H1 (cell line): ENCODE results near the gene NT5C. TPM values are rescaled to one million over a fixed set of nuclear protein-coding genes. Genes with fewer than 3 reads are reported as not detected.
A peak's percentile ranks its signal among the peaks of the same experiment; 100 is the strongest.

Experiments
- CTCF ChIA-PET: fragments of 300-600 bp; sonication (Branson Sonifier 250); formaldehyde crosslinking; loops from one replicate; lab custom pipeline; 2021; ENCODE audit not compliant: partially characterized antibody; lab: Charles Lee
- POLR2A ChIA-PET: fragments of 300-600 bp; sonication (Branson Sonifier 250); formaldehyde crosslinking; loops from one replicate; lab custom pipeline; 2021; ENCODE audit warnings: inconsistent platforms; ENCODE audit not compliant: partially characterized antibody; lab: Charles Lee
- DNase-seq, 2 experiments: peaks; one replicate each; pipeline versions ENCODE4 v3.0.0 to v3.0.0-alpha.2; 2010 to 2022; ENCODE audit warnings: low spot score in 2 of 2, low read depth in 1 of 2, mixed read lengths in 1 of 2
- FAIRE-seq: peaks from 2 replicates; lab custom pipeline; 2011; peaks lifted over from hg19 to GRCh38; lab: Jason Lieb, UNC
- H2AFZ ChIP-seq: 2 replicates; pipeline ENCODE4 v1.8.1; 2012; ENCODE audit warnings: low read length, inconsistent platforms
- H2AK5ac ChIP-seq: 2 replicates; pipeline ENCODE4 v1.6.1; 2013; ENCODE audit warnings: low read depth, low read length
- H2BK120ac ChIP-seq: replicated peaks from 2 replicates; pipeline ENCODE3; 2013; ENCODE audit warnings: low read depth, low read length, inconsistent platforms
- H2BK12ac ChIP-seq: 2 replicates; pipeline ENCODE4 v1.6.1; 2013; ENCODE audit warnings: low read depth, low read length
- H2BK15ac ChIP-seq: 2 replicates; pipeline ENCODE4 v1.6.1; 2013; ENCODE audit warnings: low read length
- H2BK20ac ChIP-seq: 2 replicates; pipeline ENCODE4 v1.6.1; 2013; ENCODE audit warnings: low read length
- H2BK5ac ChIP-seq: 2 replicates; pipeline ENCODE4 v1.6.1; 2013; ENCODE audit warnings: low read depth, low read length
- H3K14ac ChIP-seq: 2 replicates; pipeline ENCODE4 v1.6.1; 2013; ENCODE audit warnings: inconsistent platforms; ENCODE audit not compliant: insufficient read length
- H3K18ac ChIP-seq: 2 replicates; pipeline ENCODE4 v1.6.1; 2013; ENCODE audit warnings: low read length; ENCODE audit errors: extremely low read depth
- H3K23ac ChIP-seq: 2 replicates; pipeline ENCODE4 v1.6.1; 2013; ENCODE audit warnings: inconsistent platforms; ENCODE audit not compliant: insufficient read length
- H3K23me2 ChIP-seq: 2 replicates; pipeline ENCODE4 v1.6.1; 2013; ENCODE audit warnings: low read depth, low read length
- H3K27ac ChIP-seq: 2 replicates; pipeline ENCODE4 v1.6.1; 2011; ENCODE audit warnings: low read depth, low read length, inconsistent platforms
- H3K27me3 ChIP-seq, 4 experiments: replicated peaks in 1 of 4; 1 replicate in 1 of 4; 2 replicates in 3 of 4; pipeline versions ENCODE4 v1.6.1 to v1.8.1; 2011 to 2013; ENCODE audit warnings: low read length in 3 of 4, mild to moderate bottlenecking in 3 of 4, inconsistent platforms in 2 of 4, mixed read lengths in 2 of 4, moderate library complexity in 1 of 4; ENCODE audit not compliant: control insufficient read depth in 3 of 4, insufficient read depth in 3 of 4; ENCODE audit errors: extremely low read depth in 1 of 4
- H3K36me3 ChIP-seq, 4 experiments: 2 replicates each; pipeline versions ENCODE4 v1.6.1 to v1.8.1; 2011 to 2013; ENCODE audit warnings: mild to moderate bottlenecking in 4 of 4, low read length in 3 of 4, moderate library complexity in 2 of 4, control low read depth in 1 of 4, inconsistent platforms in 1 of 4; ENCODE audit not compliant: insufficient read depth in 4 of 4, control insufficient read depth in 2 of 4
- H3K4ac ChIP-seq: replicated peaks from 2 replicates; pipeline ENCODE3; 2013; ENCODE audit warnings: low read length, low read depth, mixed read lengths, inconsistent platforms; ENCODE audit not compliant: insufficient read length
- H3K4me1 ChIP-seq, 4 experiments: replicated peaks in 1 of 4; 1 replicate in 1 of 4; 2 replicates in 3 of 4; pipeline versions ENCODE4 v1.6.1 to v1.8.1; 2011 to 2013; ENCODE audit warnings: low read length in 3 of 4, inconsistent platforms in 2 of 4, mixed read lengths in 1 of 4; ENCODE audit not compliant: insufficient read depth in 4 of 4, control insufficient read depth in 3 of 4
- H3K4me2 ChIP-seq, 2 experiments: 2 replicates each; pipeline versions ENCODE4 v1.6.1 to v1.8.1; 2011 to 2013; ENCODE audit warnings: low read depth in 2 of 2, low read length in 2 of 2, control low read depth in 1 of 2, inconsistent platforms in 1 of 2, mild to moderate bottlenecking in 1 of 2; ENCODE audit not compliant: insufficient read depth in 1 of 2
- H3K4me3 ChIP-seq, 4 experiments: fragments of 200-600, 300-600 bp in 1 of 4; sonication (generic), shearing (Covaris generic), sonication (Bioruptor Twin) in 1 of 4; 2 replicates each; pipeline versions ENCODE4 v1.5.1 to v1.8.1; 2011 to 2016; ENCODE audit warnings: low read length in 4 of 4, low read depth in 3 of 4, control low read depth in 2 of 4, inconsistent platforms in 2 of 4, mild to moderate bottlenecking in 2 of 4, mixed read lengths in 1 of 4, moderate library complexity in 1 of 4; ENCODE audit not compliant: insufficient read depth in 2 of 4; ENCODE audit errors: extremely low read depth in 1 of 4
- H3K56ac ChIP-seq: replicated peaks from 2 replicates; pipeline ENCODE3; 2013; ENCODE audit warnings: low read depth, mild to moderate bottlenecking, mixed read lengths, low read length, inconsistent platforms; ENCODE audit not compliant: insufficient read length
- H3K79me1 ChIP-seq: 2 replicates; pipeline ENCODE4 v1.6.1; 2013; ENCODE audit warnings: low read depth, low read length, control low read depth
- H3K79me2 ChIP-seq, 2 experiments: 2 replicates each; pipeline versions ENCODE4 v1.6.1 to v1.8.1; 2012 to 2013; ENCODE audit warnings: low read length in 2 of 2, mild to moderate bottlenecking in 2 of 2, inconsistent platforms in 1 of 2; ENCODE audit not compliant: insufficient read depth in 2 of 2, control insufficient read depth in 1 of 2
- H3K9ac ChIP-seq, 4 experiments: replicated peaks in 1 of 4; 1 replicate in 1 of 4; 2 replicates in 3 of 4; pipeline versions ENCODE4 v1.6.1 to v1.8.1; 2011 to 2013; ENCODE audit warnings: low read depth in 3 of 4, low read length in 3 of 4, control low read depth in 2 of 4, mild to moderate bottlenecking in 2 of 4, moderate library complexity in 2 of 4, inconsistent platforms in 1 of 4; ENCODE audit errors: extremely low read depth in 1 of 4
- H3K9me3 ChIP-seq, 2 experiments: 2 replicates each; pipeline versions ENCODE4 v1.6.1 to v1.8.1; 2012 to 2013; ENCODE audit warnings: mild to moderate bottlenecking in 2 of 2, moderate library complexity in 2 of 2, control low read depth in 1 of 2, inconsistent platforms in 1 of 2, low read depth in 1 of 2, low read length in 1 of 2, mixed read lengths in 1 of 2; ENCODE audit not compliant: insufficient read depth in 2 of 2
- H4K20me1 ChIP-seq, 2 experiments: replicated peaks in 1 of 2; 2 replicates each; pipeline versions ENCODE3 to v1.8.1; 2011 to 2013; ENCODE audit warnings: inconsistent platforms in 2 of 2, low read length in 2 of 2, mild to moderate bottlenecking in 1 of 2; ENCODE audit not compliant: insufficient read depth in 2 of 2, control insufficient read depth in 1 of 2
- H4K5ac ChIP-seq: 2 replicates; pipeline ENCODE4 v1.6.1; 2013; ENCODE audit warnings: low read length, low read depth, mixed read lengths, inconsistent platforms; ENCODE audit not compliant: insufficient read length
- H4K8ac ChIP-seq: 2 replicates; pipeline ENCODE4 v1.8.0; 2013; ENCODE audit warnings: mild to moderate bottlenecking, moderate library complexity, low read length, inconsistent platforms; ENCODE audit not compliant: insufficient read depth; ENCODE audit errors: extremely low read depth
- H4K91ac ChIP-seq: replicated peaks from 2 replicates; pipeline ENCODE3; 2013; ENCODE audit warnings: low read length, mixed read lengths, inconsistent platforms; ENCODE audit not compliant: insufficient read length
- ATF2 ChIP-seq: IDR thresholded peaks from 2 replicates; pipeline ENCODE4 v1.6.1; 2012; ENCODE audit warnings: low read length, inconsistent platforms
- CTBP2 ChIP-seq: IDR thresholded peaks from 2 replicates; pipeline ENCODE4 v1.7.0; 2011; ENCODE audit warnings: borderline replicate concordance, mild to moderate bottlenecking, moderate library complexity, mixed read lengths, low read length; ENCODE audit not compliant: insufficient read depth, insufficient read length
- FOSL1 ChIP-seq: IDR thresholded peaks from 2 replicates; pipeline ENCODE4 v1.6.1; 2011; ENCODE audit warnings: mild to moderate bottlenecking, low read depth, low read length, moderate library complexity; ENCODE audit not compliant: insufficient read depth
- HDAC6 ChIP-seq: IDR thresholded peaks from one replicate; pipeline ENCODE4 v1.7.1; 2012; ENCODE audit warnings: low read depth, mild to moderate bottlenecking, inconsistent platforms, low read length, moderate library complexity
- JUND ChIP-seq: IDR thresholded peaks from 2 replicates; pipeline ENCODE4 v1.6.1; 2011; ENCODE audit warnings: mild to moderate bottlenecking, improper control_type of control experiment, low read length
- NRF1 ChIP-seq: IDR thresholded peaks from 2 replicates; pipeline ENCODE4 v1.6.1; 2011; ENCODE audit warnings: mild to moderate bottlenecking, low read depth, low read length, improper control_type of control experiment
- POLR2AphosphoS5 ChIP-seq: IDR thresholded peaks from 2 replicates; pipeline ENCODE4 v1.6.1; 2011; ENCODE audit warnings: low read depth, low read length
- RNF2 ChIP-seq: fragments of 200-900, 300-1000 bp; sonication (generic); IDR thresholded peaks from 2 replicates; pipeline ENCODE4 v1.7.1; 2016; ENCODE audit warnings: borderline replicate concordance, low read depth, mild to moderate bottlenecking, antibody characterized with exemption, low read length; ENCODE audit not compliant: poor library complexity, severe bottlenecking; ENCODE audit errors: missing control alignments
- TAF1 ChIP-seq: IDR thresholded peaks from 2 replicates; pipeline ENCODE4 v1.6.1; 2011; ENCODE audit warnings: mild to moderate bottlenecking, low read depth, low read length
- TBP ChIP-seq: IDR thresholded peaks from 2 replicates; pipeline ENCODE4 v1.6.1; 2011; ENCODE audit warnings: low read depth, low read length, improper control_type of control experiment
- WGBS, 2 experiments: shearing (Covaris generic) in 1 of 2; methylation state at CpG; one replicate each; pipeline versions ENCODE4 v1.1.6 to v1.1.7; 2013 to 2015; ENCODE audit warnings: low lambda C conversion rate in 2 of 2, mixed read lengths in 2 of 2, inconsistent platforms in 1 of 2, low coverage in 1 of 2, missing lambda C conversion rate in 1 of 2; ENCODE audit not compliant: insufficient replicate concordance in 2 of 2, insufficient coverage in 1 of 2, insufficient read length in 1 of 2; ENCODE audit errors: extremely low coverage in 1 of 2, missing lambda C conversion rate in 1 of 2; 5-methylcytosine and 5-hydroxymethylcytosine counted together
- polyA plus RNA-seq, 7 experiments: library from polyadenylated mRNA; depleted of rRNA in 3 of 7; stranded (reverse) in 5 of 7; unstranded in 2 of 7; fragments of >200 nt in 5 of 7; fragments of 200-250 nt in 2 of 7; gene quantifications; 1 replicate in 5 of 7; 2 replicates in 1 of 7; 4 replicates in 1 of 7; pipeline versions ENCODE4 v1.2.1 to v1.2.3, GENCODE V29; 2011 to 2013; ENCODE audit warnings: missing spikeins in 2 of 7, mixed read lengths in 2 of 7
- total RNA-seq: library from RNA; stranded (reverse); fragmentation: NEBNext Ultra II Directional; extraction: Animal tissue kit (Norgen Biotek cat#: 25700); gene quantifications from 2 replicates; pipeline ENCODE4 v1.2.1, GENCODE V29; 2021

NT5C gene
- total and polyA plus RNA-seq, 2 of the 8 experiments (the other 6 are each of a cell fraction or from before 2014, with no cell fraction given), result 52.1 to 66.4 TPM

- peaks cover 0 to 5% (median under 1%) of the 10 kb centered on the region in 4 experiments; a peak in 4 of 7 replicates for H3K4me1 ChIP-seq
- no peak overlapping the region for H2BK12ac ChIP-seq
- WGBS, 2 experiments, result 50% methylated on average over 8 of the region's 8 CpGs; no CpG with 5 or more reads in 1 of the 2 experiments
- peaks cover 10 to 12% of the 10 kb centered on the region in 2 experiments for H4K20me1 ChIP-seq
- H3K4me3 ChIP-seq, result peak overlapping the region; percentile 97 to 99 (median 98)
- ChIA-PET CTCF (interaction anchor here (0.7 to 1.9 kb wide), 5 partner anchors 10 to 199 kb away, joined by 3 to 8 read pairs (median 6); no protein-coding TSS in a partner anchor), POLR2A (interaction anchor here (0.6 to 2.7 kb wide), 24 partner anchors 8 to 132 kb away, joined by 3 to 13 read pairs (median 5); partner anchors contain the start of genes JPT1 and NT5C)
- H3K18ac ChIP-seq, result no peak overlapping the region
- FAIRE-seq (no peak), DNase-seq (no peak)
- peaks cover 34 to 64% of the 10 kb centered on the region in 2 experiments for H3K79me2 ChIP-seq
- H2BK5ac ChIP-seq, result no peak overlapping the region
- H3K4me2 ChIP-seq, result peak overlapping the region; percentile 37 to 69
- no peaks in the 10 kb centered on the region for H3K27me3 ChIP-seq
- H4K5ac ChIP-seq, result no peak overlapping the region
- H4K8ac ChIP-seq, result no peak overlapping the region
- H3K9me3 ChIP-seq, result no peaks in the 10 kb centered on the region
- H2AFZ ChIP-seq, result no peak overlapping the region
- H3K27ac ChIP-seq, result no peak overlapping the region
- H3K14ac ChIP-seq, result no peak overlapping the region
- H3K23me2 ChIP-seq, result peaks cover 2% of the 10 kb centered on the region; the same call in 1 of the 2 replicates
- no peak overlapping the region for H4K91ac ChIP-seq
- H3K56ac ChIP-seq, result no peak overlapping the region
- no peak overlapping the region for H2BK15ac ChIP-seq
- H3K36me3 ChIP-seq, result peaks cover 4 to 47% (median 17%) of the 10 kb centered on the region in 4 experiments; a peak in 6 of 8 replicates
- H3K9ac ChIP-seq, result peak overlapping the region; percentile 2 to 97 (median 68); a peak in 5 of 7 replicates
- no peak overlapping the region for H3K4ac ChIP-seq
- no peak overlapping the region for H2BK20ac ChIP-seq
- H2BK120ac ChIP-seq, result no peak overlapping the region
- no peak overlapping the region for H3K23ac ChIP-seq
- no peaks in the 10 kb centered on the region; the same call in 1 of the 2 replicates for H3K79me1 ChIP-seq
- no peak overlapping the region for H2AK5ac ChIP-seq
- TF ChIP-seq RNF2 (no peak), FOSL1 (no peak), TBP (no peak), POLR2AphosphoS5 (no peak), ATF2 (no peak), CTBP2 (no peak), TAF1 (no peak), HDAC6 (no peak), NRF1 (no peak), JUND (no peak)
These were observed 49.6 kb upstream of the NT5C start for GRCh38 chr17:75181110-75181509.
